Tibial nerve (tissue), 4 donors: ENCODE measurements around the gene DLGAP3.

Source experiments
- CTCF ChIP-seq, 5 experiments: fragments of 200-600 bp in 3 of 5; fragments of 450-650 bp in 2 of 5; sonication (generic) in 3 of 5; IDR thresholded peaks; one replicate each; pipeline ENCODE4 v1.5.1; 2016 to 2019; ENCODE audit warnings: antibody characterized with exemption in 5 of 5, mild to moderate bottlenecking in 3 of 5, moderate library complexity in 2 of 5
- EP300 ChIP-seq, 2 donors: sonication (generic); formaldehyde crosslinking; IDR thresholded peaks; one replicate each; pipeline ENCODE4 v1.6.1; 2017; ENCODE audit warnings: antibody characterized with exemption in 2 of 2, mild to moderate bottlenecking in 1 of 2
- POLR2A ChIP-seq, 2 donors: fragments of 450-650 bp; IDR thresholded peaks; one replicate each; pipeline ENCODE4 v1.6.1; 2017; ENCODE audit warnings: antibody characterized with exemption in 2 of 2, mild to moderate bottlenecking in 2 of 2, moderate library complexity in 2 of 2

GRCh38 chr1:34851431-34852105 lies 77.9 kb downstream of the DLGAP3 start:
- no peak for TF ChIP-seq EP300 (IDR thresholded peaks at IDR 0.05)
- no peak for TF ChIP-seq CTCF (IDR thresholded peaks at IDR 0.05)
- no peak for TF ChIP-seq POLR2A (IDR thresholded peaks at IDR 0.05)
